HG03571 (cell line): ENCODE data around the gene TMEM168.
"Not testable (repeated sequence)": the region's sequence is repeated elsewhere in the genome, so short reads cannot be mapped to it uniquely, and the experiment has no call there.

Experiments used
- ATAC-seq: cut with Tn5 transposase; IDR thresholded peaks from one replicate; pipeline ENCODE4 v1.9.1; 2021; ENCODE audit not compliant: unreplicated experiment

The TMEM168 gene

DNA sequence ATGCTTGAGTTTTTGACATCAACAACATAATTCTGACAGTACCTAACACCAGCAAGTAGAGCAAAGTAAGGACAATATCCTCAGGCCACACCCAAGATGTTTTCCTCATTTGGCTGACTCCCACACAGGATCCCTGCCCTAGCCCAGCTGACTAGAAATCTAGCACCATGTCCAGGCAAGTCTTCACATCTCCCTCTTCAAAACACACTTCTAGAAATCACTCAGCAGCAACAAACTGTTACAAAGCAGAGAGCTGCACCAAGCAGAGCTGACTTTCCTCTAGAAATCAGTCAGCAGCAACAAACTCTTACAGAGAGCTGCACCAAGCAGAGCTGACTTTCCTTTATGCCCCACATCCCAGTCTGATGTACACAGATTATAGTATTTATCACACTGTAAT lies 7.7 kb downstream of the TMEM168 start:
- peak; percentile 74 for ATAC-seq

DNA sequence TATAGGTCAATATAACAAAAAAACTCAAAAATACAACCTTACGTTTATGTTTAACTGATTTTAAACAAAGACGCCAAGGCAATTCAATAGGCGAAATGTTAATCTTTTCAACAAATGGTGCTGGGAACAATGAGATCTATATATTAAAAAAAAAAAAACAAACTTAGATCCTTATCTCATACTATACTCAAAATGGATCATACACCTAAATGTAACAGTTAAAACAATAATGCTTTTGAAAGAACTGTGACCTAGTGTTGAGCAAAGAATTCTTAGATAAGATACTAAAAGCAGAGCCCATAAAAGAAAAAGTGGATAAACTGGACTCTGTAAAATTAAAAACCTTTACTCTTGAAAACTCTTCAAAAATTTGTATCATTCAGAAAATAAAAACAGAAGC lies 8.6 kb downstream of the TMEM168 start:
- no peak for ATAC-seq

DNA sequence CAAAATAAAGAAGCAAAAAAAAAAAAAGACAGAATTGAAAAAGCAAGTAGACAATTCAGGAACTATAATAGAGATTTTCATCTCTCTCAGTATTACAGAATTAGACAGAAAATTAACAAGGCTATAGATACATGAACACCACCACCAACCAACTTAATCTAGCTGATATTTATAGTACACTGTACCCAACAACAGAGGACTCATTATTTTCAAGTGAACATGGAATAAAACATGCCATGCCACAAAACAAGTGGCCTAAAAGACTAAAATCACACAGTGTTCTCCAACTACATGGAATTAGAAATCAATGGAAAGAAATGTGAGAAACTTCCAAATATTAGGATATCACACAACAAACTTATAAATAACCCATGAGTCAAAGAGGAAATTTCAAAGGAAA lies 9.1 kb downstream of the TMEM168 start:
- no peak for ATAC-seq

DNA sequence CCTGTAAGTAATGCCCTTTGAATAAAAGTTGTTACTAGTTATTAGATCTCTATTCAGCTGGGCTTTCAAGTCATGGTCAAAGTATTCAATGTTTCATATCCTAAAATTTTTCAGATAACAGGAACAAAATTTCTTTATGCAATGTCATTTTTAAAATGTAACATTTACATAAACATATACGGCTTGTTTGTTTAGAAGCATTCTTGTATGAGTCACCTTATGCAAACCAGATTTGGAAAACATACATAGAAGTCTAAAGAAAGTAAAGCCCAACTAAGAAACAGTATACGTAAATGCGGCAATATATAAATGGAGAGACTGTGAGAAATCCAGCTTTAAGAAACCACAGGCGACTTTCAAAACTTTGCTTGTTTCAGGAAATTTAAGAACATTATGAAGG lies 10.5 kb downstream of the TMEM168 start:
- ATAC-seq: no peak

DNA sequence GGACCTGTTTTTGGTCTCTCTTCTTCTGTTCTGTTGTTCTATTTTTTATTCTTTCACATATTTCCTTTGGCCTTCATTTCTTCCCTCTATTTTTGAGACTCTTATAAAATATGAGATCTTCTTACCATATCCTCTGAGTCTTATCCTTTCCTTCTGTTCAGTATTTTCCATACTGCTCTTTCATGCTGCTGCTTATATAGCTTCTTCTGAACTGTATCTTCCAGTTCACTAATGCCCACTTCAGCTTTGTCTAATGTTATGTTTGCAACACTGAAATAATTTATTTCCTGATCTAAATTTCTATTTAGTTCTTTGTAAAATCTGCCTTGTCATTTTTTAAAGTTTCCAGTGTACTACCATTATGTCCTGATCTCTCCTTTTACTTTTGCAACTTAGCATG lies 12.8 kb downstream of the TMEM168 start:
- no peak for ATAC-seq

- ATAC-seq: no peak
These were observed 19.0 kb downstream of the TMEM168 start for GRCh38 chr7:112771166-112771565.

- ATAC-seq: no peak
These were observed 20.1 kb downstream of the TMEM168 start for GRCh38 chr7:112770051-112770450.

GRCh38 chr7:112765105-112765504 lies 25.1 kb downstream of the TMEM168 start:
- ATAC-seq: no peak

DNA sequence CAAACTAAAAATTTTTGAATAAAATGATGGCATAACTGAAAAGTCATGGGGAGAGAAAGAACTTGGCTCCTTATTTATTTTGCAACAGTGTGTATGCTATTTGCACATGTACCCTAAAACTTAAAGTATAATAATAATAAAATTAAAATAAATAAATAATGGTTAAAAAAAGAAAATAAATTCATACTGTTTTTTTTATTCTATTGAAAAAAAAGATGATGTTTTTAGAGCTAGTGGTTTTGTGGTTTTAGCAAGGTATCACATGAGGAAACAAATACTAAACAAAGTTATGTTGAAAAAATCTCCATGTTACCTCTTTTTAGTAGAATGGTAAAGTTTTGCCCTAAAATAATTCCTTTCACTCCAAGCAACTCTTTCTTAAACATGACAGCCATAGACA lies 26.2 kb downstream of the TMEM168 start:
- ATAC-seq: no peak

- no peak for ATAC-seq
These were observed 26.9 kb downstream of the TMEM168 start for GRCh38 chr7:112763298-112763697.

DNA sequence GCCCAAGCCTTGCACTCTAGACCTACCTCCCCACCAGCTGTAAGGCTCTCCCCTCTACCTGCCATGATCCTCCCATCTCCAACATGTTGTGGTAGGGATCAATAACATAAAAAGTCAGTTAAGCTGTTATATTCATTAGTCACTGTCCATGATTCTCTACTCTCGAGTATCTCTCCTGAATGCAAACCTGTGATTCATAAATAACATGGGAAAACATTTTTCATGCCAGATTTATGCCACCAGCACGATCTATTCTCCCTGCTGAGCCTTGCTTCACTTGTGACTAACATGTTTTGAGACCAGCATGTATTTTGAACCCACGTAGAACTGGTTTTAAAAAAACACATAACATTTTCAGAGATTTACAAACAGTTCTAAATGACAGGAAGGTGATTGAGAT lies 30.3 kb downstream of the TMEM168 start:
- ATAC-seq: no peak

DNA sequence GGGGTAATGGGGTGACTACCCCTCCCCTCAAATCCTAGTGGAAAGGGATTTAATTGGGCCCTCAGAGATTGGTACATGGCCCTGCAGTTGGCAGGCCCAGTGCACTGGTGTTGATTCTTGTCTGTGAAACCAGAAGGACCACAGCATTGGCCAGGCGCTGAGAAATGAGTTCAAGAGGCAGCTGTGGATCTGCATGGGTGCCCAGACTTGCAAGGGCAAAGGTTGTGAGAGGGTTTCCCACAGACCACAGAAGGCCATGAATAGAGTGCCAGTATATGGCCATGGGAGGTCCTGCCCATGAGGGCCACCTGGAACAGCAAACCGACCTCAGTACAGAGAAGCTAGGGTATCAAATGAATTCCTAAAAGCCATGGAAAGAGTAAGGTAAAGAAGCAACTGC lies 32.9 kb downstream of the TMEM168 start:
- no peak for ATAC-seq

DNA sequence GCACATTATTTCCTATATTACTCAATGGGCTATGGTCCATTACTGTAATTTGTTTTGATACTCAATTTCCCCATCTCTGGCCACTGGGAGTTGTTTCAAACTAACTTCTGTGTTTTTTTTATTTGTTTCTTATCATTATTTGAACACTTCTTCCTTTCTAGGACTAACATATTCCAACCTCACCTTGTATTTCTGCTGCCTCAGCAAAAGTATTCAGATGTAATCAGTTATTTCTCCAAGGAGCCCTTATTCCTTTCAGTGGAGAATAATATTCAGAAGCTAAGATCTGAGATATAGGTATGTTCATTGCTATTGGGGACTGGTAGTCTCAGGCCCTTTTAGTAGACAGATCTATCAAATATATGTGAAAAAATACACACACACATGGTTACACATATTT lies 36.9 kb downstream of the TMEM168 start:
- no peak for ATAC-seq

DNA sequence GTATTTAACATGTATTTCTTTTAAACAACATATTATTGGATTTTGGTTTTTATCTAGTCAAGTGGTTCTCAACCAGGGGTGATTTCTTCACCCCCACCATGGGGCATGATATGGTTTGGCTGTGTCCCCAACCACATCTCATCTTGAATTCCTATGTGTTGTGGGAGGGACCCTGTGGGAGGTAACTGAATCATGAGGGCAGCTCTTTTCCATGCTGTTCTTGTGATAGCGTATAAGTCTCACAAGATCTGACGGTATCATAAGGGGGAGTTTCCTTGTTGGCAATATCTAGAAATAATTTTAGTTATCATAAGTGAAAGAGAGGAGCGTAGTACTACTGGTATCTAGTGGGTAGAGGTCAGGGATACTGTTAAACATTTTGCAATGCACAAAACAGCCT lies 37.6 kb downstream of the TMEM168 start:
- no peak for ATAC-seq

- no peak for ATAC-seq
These were observed 40.4 kb downstream of the TMEM168 start for GRCh38 chr7:112749775-112750174.

- no peak for ATAC-seq
These were observed 41.8 kb downstream of the TMEM168 start for GRCh38 chr7:112748381-112748780.

DNA sequence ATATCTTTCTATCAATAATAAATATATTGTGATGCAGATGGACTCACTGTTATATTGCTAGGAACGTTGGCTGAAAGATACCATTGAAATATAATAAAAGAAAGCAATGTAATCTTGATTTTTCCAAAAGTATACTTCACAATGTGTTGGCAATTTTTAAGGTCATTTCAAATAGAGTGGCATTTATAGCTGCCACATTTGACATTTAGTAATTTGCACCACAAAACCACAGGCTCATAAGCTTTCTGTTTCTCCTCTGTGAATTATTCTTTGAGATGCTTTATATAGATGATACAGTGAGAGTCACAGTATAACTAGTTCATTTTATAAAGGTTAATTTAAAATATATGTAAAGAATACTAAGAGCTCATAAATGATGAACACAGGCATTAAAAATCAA lies 44.6 kb downstream of the TMEM168 start:
- no peak for ATAC-seq

GRCh38 chr7:112744818-112745217 lies 45.4 kb downstream of the TMEM168 start:
- ATAC-seq: no peak

- ATAC-seq: no peak
These were observed 46.4 kb downstream of the TMEM168 start for GRCh38 chr7:112743811-112744210.

GRCh38 chr7:112740667-112741066 lies 49.5 kb downstream of the TMEM168 start:
- no peak for ATAC-seq

DNA sequence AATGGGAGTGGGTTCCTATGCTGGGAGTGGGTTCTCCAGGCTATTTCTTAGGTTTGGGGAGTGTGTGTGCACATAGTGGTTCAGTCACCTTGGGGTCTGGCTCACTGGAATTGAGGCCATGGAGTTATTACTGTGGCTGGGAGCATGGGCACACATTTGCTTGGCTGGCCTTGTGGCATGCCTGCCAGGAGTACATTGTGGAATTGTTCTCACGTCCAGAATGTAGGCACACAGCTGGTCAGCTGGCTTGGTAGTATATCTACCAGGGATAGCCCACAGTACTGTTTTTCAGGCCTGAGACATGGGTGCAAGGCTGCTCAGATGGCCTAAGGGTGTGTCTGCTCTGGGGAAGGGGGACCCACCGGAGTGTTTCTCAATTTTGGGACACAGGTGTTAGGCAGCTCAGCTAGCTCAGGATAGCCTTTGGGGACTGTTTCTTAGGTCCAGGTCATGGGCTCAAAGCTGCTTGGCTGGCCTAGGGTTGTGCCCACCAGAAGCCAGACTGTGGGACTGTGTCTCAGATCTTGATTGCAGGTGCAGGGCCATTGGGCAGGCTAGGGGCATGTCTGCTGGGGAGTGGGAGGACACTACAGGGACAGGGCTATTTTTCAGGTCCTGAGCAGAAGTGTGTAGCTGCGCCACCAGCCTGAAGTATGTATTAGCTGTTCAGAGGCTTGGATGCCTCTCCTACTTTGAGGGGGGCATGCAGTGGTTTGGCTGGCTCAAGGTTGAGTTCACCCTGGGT lies 50.6 kb downstream of the TMEM168 start:
- ATAC-seq: no peak

DNA sequence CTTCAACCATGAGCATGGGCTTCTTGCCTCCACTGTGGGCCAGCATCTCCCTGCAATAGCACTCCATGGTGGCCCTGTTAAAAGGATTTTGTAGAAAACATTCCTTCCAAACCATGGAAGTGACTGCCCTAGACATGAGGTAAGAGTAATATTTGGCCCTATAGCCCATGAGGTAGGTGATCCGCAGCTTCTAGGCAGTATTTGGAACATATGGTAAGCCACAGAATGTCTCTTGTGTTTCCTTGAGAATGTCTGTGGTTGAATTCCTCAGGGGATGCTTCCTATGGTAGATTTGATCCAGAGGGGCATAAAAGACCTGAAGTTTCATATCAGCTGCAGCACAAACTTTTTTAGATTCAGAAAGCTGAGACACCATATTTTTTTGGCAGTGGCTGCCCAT lies 54.9 kb downstream of the TMEM168 start:
- ATAC-seq: no peak

- ATAC-seq: not testable (repeated sequence)
These were observed 58.9 kb downstream of the TMEM168 start for GRCh38 chr7:112731324-112731723.
